OCI-LY1 (cell line): Measurements from ENCODE around the gene RASSF5.
"Not testable (repeated sequence)": the region's sequence is repeated elsewhere in the genome, so short reads cannot be mapped to it uniquely, and the experiment has no call there.

Experiments
- H2AFZ ChIP-seq: fragments of 200-600 bp; sonication (generic), shearing (Covaris generic); 2 replicates; pipeline ENCODE4 v1.6.0; 2014; ENCODE audit warnings: antibody characterized with exemption, mild to moderate bottlenecking, low read length
- H3F3A ChIP-seq: fragments of 200-600 bp; sonication (generic), shearing (Covaris generic); 2 replicates; pipeline ENCODE4 v1.6.0; 2014; ENCODE audit warnings: mild to moderate bottlenecking, antibody characterized with exemption, low read length, moderate library complexity; ENCODE audit not compliant: insufficient read depth
- H3K27ac ChIP-seq: fragments of 200-600 bp; sonication (generic); 2 replicates; pipeline ENCODE4 v1.5.1; 2014; ENCODE audit warnings: low read length, mixed run types, mild to moderate bottlenecking, low read depth; ENCODE audit not compliant: poor library complexity, severe bottlenecking
- H3K27me3 ChIP-seq: fragments of 200-600 bp; sonication (generic); 2 replicates; pipeline ENCODE4 v1.6.0; 2014; ENCODE audit warnings: antibody characterized with exemption, mild to moderate bottlenecking, low read length, moderate library complexity; ENCODE audit not compliant: insufficient read depth
- H3K36me3 ChIP-seq: fragments of 200-600 bp; sonication (generic); 2 replicates; pipeline ENCODE4 v1.6.1; 2014; ENCODE audit warnings: mild to moderate bottlenecking, antibody characterized with exemption, low read length, moderate library complexity, mixed read lengths; ENCODE audit not compliant: insufficient read depth
- H3K4me1 ChIP-seq: fragments of 200-600 bp; sonication (generic); 2 replicates; pipeline ENCODE4 v1.5.1; 2014; ENCODE audit warnings: mild to moderate bottlenecking, low read length, moderate library complexity; ENCODE audit not compliant: insufficient read depth, severe bottlenecking
- H3K4me2 ChIP-seq: fragments of 200-600 bp; sonication (generic), shearing (Covaris generic); 2 replicates; pipeline ENCODE4 v1.6.1; 2014; ENCODE audit warnings: low read length
- H3K4me3 ChIP-seq: fragments of 200-600 bp; sonication (generic); 2 replicates; pipeline ENCODE4 v1.5.1; 2014; ENCODE audit warnings: low read length, low read depth, mild to moderate bottlenecking, mixed read lengths; ENCODE audit not compliant: poor library complexity, severe bottlenecking
- H3K79me2 ChIP-seq: fragments of 200-600 bp; shearing (Covaris generic); 2 replicates; pipeline ENCODE4 v1.6.1; 2016; ENCODE audit warnings: mixed run types, low read length, mixed read lengths; ENCODE audit not compliant: insufficient read depth
- H3K9ac ChIP-seq: fragments of 200-600 bp; sonication (generic), shearing (Covaris generic); 2 replicates; pipeline ENCODE4 v1.6.1; 2014; ENCODE audit warnings: mild to moderate bottlenecking, low read length, mixed read lengths
- H3K9me2 ChIP-seq: fragments of 200-600 bp; sonication (generic), shearing (Covaris generic); 2 replicates; pipeline ENCODE4 v1.6.1; 2014; ENCODE audit warnings: low read depth, mild to moderate bottlenecking, low read length, mixed read lengths
- H3K9me3 ChIP-seq: fragments of 200-600 bp; shearing (Covaris generic); 2 replicates; pipeline ENCODE4 v1.6.1; 2014; ENCODE audit warnings: low read length, mixed read lengths
- H4K20me1 ChIP-seq: fragments of 200-600 bp; sonication (generic), shearing (Covaris generic); 2 replicates; pipeline ENCODE4 v1.6.0; 2016; ENCODE audit warnings: mild to moderate bottlenecking, low read length; ENCODE audit not compliant: insufficient read depth
- EZH2 ChIP-seq: fragments of 200-600 bp; sonication (generic), shearing (Covaris generic); IDR thresholded peaks from 2 replicates; pipeline ENCODE4 v1.8.0; 2017; ENCODE audit warnings: borderline replicate concordance, mixed run types, mild to moderate bottlenecking, antibody characterized with exemption, low read length, moderate library complexity, mixed read lengths
- TF ChIP-seq, protein P1 (sequence below): fragments of 200-600 bp; sonication (generic), shearing (Covaris generic); IDR thresholded peaks from 2 replicates; pipeline ENCODE4 v1.5.1; 2017; ENCODE audit warnings: mild to moderate bottlenecking, antibody characterized with exemption, low read length, moderate library complexity, mixed read lengths

Gene RASSF5

GRCh38 chr1:206608108-206608698 is 100.9 kb downstream of the RASSF5 start:
- H4K20me1 ChIP-seq = no peaks in the 10 kb centered on the region
- H3K36me3 ChIP-seq = peaks cover 36% of the 10 kb centered on the region; the same call in 1 of the 2 replicates
- H3K9me2 ChIP-seq = no peaks in the 10 kb centered on the region
- no peaks in the 10 kb centered on the region for H3K27me3 ChIP-seq
- H3K27ac ChIP-seq = no peak overlapping the region
- H3K79me2 ChIP-seq = 0 out of 2 replicates have a peak, but pooled peaks cover 5% of the 10 kb centered on the region
- 0 out of 2 replicates have a peak, but pooled peaks cover 3% of the 10 kb centered on the region for H3F3A ChIP-seq
- H3K4me2 ChIP-seq = no peak overlapping the region
- TF ChIP-seq, protein P1, sequence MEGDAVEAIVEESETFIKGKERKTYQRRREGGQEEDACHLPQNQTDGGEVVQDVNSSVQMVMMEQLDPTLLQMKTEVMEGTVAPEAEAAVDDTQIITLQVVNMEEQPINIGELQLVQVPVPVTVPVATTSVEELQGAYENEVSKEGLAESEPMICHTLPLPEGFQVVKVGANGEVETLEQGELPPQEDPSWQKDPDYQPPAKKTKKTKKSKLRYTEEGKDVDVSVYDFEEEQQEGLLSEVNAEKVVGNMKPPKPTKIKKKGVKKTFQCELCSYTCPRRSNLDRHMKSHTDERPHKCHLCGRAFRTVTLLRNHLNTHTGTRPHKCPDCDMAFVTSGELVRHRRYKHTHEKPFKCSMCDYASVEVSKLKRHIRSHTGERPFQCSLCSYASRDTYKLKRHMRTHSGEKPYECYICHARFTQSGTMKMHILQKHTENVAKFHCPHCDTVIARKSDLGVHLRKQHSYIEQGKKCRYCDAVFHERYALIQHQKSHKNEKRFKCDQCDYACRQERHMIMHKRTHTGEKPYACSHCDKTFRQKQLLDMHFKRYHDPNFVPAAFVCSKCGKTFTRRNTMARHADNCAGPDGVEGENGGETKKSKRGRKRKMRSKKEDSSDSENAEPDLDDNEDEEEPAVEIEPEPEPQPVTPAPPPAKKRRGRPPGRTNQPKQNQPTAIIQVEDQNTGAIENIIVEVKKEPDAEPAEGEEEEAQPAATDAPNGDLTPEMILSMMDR = peak; percentile 92
- no peak for TF ChIP-seq EZH2
- no peak overlapping the region for H2AFZ ChIP-seq
- peaks cover 12% of the 10 kb centered on the region for H3K4me1 ChIP-seq
- H3K4me3 ChIP-seq = no peak overlapping the region
- no peak overlapping the region for H3K9ac ChIP-seq
- H3K9me3 ChIP-seq = no peaks in the 10 kb centered on the region

DNA sequence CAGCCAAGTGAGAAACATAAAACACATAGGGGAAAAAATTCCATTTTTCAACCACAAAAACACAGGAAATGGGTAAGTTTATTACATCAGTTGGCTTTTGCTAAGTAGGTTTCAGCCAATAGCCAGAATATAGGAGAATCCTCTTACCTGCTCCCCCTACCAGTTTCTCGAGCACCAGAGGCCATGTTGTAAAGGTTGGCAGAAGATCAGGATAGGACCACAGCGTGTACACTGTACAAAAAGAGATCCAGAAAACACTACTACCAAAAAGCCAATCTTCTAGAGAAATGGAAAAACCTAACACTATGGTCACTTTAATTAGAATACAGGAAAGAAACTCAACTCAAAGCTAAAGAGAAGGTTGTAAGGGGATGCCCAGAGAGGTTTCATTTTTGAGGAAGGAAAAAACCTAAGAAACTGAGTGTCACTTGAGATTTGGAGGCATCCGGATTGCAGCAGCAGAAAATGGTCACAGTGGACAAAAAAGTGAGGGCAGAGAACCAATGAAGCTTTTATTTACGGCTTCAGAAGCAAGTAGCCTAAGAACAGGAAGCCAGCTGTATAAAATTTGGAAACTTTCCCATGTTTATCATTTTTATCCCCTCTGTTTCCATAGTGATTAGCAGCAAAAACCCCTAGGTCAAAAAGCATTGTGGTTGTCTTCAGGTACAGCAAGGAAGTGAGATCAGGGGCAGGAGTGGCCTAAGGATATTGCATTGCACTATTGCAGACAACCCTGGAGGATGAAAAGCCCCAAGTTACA is 102.1 kb downstream of the RASSF5 start:
- 0 out of 2 replicates have a peak, but pooled peaks cover 5% of the 10 kb centered on the region for H3K79me2 ChIP-seq
- no peaks in the 10 kb centered on the region for H3K9me3 ChIP-seq
- no peak for TF ChIP-seq EZH2
- TF ChIP-seq, protein P1 = no peak
- H3K4me1 ChIP-seq = peaks cover 12% of the 10 kb centered on the region
- no peaks in the 10 kb centered on the region for H3K9me2 ChIP-seq
- no peak overlapping the region for H3K4me2 ChIP-seq
- no peak overlapping the region for H3K27ac ChIP-seq
- H3K27me3 ChIP-seq = no peaks in the 10 kb centered on the region
- no peak overlapping the region for H2AFZ ChIP-seq
- H3F3A ChIP-seq = 0 out of 2 replicates have a peak, but pooled peaks cover 3% of the 10 kb centered on the region
- H3K36me3 ChIP-seq = peaks cover 28% of the 10 kb centered on the region; the same call in 1 of the 2 replicates
- no peaks in the 10 kb centered on the region for H4K20me1 ChIP-seq
- H3K4me3 ChIP-seq = no peak overlapping the region
- H3K9ac ChIP-seq = no peak overlapping the region

DNA sequence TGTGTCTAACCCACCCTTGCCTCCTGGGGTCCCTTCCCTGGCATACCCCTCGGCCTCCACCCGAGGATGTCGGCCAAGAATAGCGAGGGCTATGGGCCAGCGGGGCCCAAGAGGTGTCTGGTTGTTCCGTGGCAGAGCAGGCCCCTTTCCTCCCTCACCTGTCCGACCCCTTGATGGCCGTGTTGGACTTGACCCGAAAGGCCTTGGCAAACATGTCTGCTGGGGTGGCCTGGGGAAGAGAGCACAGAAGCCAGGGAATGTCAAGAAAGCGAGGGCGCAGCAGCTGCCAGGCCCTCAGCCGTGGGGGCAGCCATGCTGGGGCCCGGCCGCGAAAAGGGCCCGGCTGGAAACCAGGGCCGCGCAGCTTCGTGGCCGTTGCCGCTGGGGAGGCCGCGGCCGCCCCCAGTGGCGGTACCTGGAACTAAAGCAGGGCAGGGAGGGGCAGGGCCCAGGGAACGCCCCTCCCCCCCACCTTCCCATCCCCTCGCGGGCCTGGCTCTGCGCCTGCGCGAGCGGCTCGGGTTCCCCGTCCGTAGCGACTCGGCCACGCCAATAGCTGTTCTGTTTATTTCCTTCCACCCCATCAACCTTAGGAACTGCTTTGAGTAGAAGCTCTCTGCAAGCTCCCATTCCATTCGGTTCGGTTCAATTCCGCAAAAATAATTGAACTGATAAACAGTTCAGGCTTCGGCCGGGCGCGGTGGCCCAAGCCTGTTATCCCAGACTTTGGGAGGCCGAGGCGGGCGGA is 105.0 kb downstream of the RASSF5 start, which contains the start of gene EIF2D:
Gene EIF2D, minus strand, starts transcription at position 337 of the 748 bp plus-strand sequence. Its CDS starts 123 bp downstream, at position 214.
- Histone ChIP-seq H3K4me1 (peaks cover 12% of the 10 kb centered on the region), H3K79me2 (0 out of 2 replicates have a peak, but pooled peaks cover 5% of the 10 kb centered on the region), H3K9ac (peak within 1 kb of the TSS; percentile 81), H3K9me3 (no peaks in the 10 kb centered on the region), H3K4me3 (peak within 1 kb of the TSS; percentile 84), H3K4me2 (peak within 1 kb of the TSS; percentile 71), H2AFZ (no peak within 1 kb of the TSS), H3K9me2 (no peaks in the 10 kb centered on the region), H3K27me3 (no peaks in the 10 kb centered on the region), H3F3A (0 out of 2 replicates have a peak, but pooled peaks cover 3% of the 10 kb centered on the region), H3K36me3 (peaks cover 13% of the 10 kb centered on the region; the same call in 1 of the 2 replicates), H4K20me1 (no peaks in the 10 kb centered on the region), H3K27ac (no peak within 1 kb of the TSS)
- TF ChIP-seq EZH2 = no peak
- TF ChIP-seq, protein P1 = peak; percentile 92

DNA sequence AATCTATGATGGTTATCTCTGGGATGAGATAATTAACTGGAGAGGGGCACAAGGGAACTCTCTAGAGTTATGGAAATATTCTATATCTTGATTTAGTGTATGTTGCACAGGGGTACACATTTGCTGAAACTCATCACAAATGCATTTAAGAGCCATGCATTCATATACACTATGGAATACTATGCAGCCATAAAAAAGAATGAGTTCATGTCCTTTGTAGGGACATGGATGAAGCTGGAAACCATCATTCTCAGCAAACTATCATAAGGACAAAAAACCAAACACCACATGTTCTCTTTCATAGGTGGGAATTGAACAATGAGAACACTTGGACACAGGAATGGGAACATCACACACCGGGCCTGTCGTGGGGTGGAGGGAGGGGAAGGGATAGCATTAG is 119.1 kb downstream of the RASSF5 start:
- H3K9me3 ChIP-seq, H3K4me2 ChIP-seq, H3K4me1 ChIP-seq, H4K20me1 ChIP-seq, H3K9ac ChIP-seq, H3K36me3 ChIP-seq, H2AFZ ChIP-seq, H3K27me3 ChIP-seq, H3K4me3 ChIP-seq, H3K27ac ChIP-seq, H3K79me2 ChIP-seq, H3F3A ChIP-seq, H3K9me2 ChIP-seq: not testable (repeated sequence)
